Skeletal muscle tissue (tissue), 4 donors: Measurements from ENCODE around the gene IGF2BP3. TPM values are rescaled to one million over a fixed set of nuclear protein-coding genes. Genes with fewer than 3 reads are reported as not detected.
A peak's percentile ranks its signal among the peaks of the same experiment; 100 is the strongest.

ENCODE experiments used
- H3K27ac ChIP-seq: one replicate; pipeline ENCODE4 v1.7.0; 2013; ENCODE audit warnings: mild to moderate bottlenecking, low read depth, low read length, inconsistent platforms
- H3K27me3 ChIP-seq, 3 donors: one replicate each; pipeline ENCODE4 v1.7.0; 2013; ENCODE audit warnings: low read length in 3 of 3; ENCODE audit not compliant: control insufficient read depth in 3 of 3, insufficient read depth in 3 of 3
- H3K36me3 ChIP-seq, 3 donors: one replicate each; pipeline ENCODE4 v1.7.0; 2013; ENCODE audit warnings: low read length in 3 of 3; ENCODE audit not compliant: control insufficient read depth in 3 of 3, insufficient read depth in 3 of 3
- H3K4me1 ChIP-seq, 3 donors: one replicate each; pipeline ENCODE4 v1.7.0; 2013; ENCODE audit warnings: low read length in 3 of 3, mild to moderate bottlenecking in 3 of 3; ENCODE audit not compliant: control insufficient read depth in 3 of 3, insufficient read depth in 3 of 3
- H3K4me3 ChIP-seq, 3 donors: one replicate each; pipeline ENCODE4 v1.7.0; 2013; ENCODE audit warnings: low read length in 3 of 3
- H3K9ac ChIP-seq, 3 donors: one replicate each; pipeline ENCODE4 v1.7.0; 2013; ENCODE audit warnings: low read length in 3 of 3, mild to moderate bottlenecking in 3 of 3, moderate library complexity in 2 of 3, low read depth in 1 of 3
- H3K9me3 ChIP-seq, 3 donors: one replicate each; pipeline ENCODE4 v1.7.0; 2013; ENCODE audit warnings: low read length in 3 of 3; ENCODE audit not compliant: control insufficient read depth in 3 of 3
- total RNA-seq: library from RNA; depleted of rRNA; stranded (reverse); fragments of >200 nt; gene quantifications from one replicate; pipeline ENCODE4 v1.2.3, GENCODE V29; 2014
- donor health status: Osteomylitis.

IGF2BP3 gene
- total RNA-seq, 1 donor from 2014 or later, result 59.0 TPM

- H3K27ac ChIP-seq, result no peak overlapping the region
- no peaks in the 10 kb centered on the region for H3K27me3 ChIP-seq
- peaks cover 4 to 8% (median 4%) of the 10 kb centered on the region in 3 donors for H3K4me1 ChIP-seq
- no peak overlapping the region for H3K4me3 ChIP-seq
- H3K9me3 ChIP-seq, result no peaks in the 10 kb centered on the region
- no peaks in the 10 kb centered on the region for H3K36me3 ChIP-seq
- H3K9ac ChIP-seq, result no peak overlapping the region
Observed at GRCh38 chr7:23338439-23338838, 131.9 kb downstream of the IGF2BP3 start.

DNA sequence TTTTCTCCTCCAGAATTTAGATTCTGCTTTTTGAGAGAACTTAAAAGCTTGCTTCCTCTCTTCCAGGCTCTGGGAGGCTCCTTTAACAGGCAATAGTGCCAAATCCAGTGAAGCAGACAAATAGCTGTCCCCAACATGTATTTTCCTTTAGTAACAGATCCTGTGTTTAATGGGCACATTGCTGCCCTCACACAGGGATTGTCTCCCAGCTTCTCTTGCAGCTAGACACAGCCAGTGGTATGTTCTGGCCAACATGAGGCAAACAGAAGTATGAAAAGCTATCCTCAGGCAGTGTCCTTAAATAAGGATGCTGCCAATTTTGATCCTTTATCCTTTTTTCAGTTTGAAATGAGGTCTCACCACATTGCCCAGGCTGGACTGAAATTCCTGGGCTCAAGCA is 132.9 kb downstream of the IGF2BP3 start:
- Histone ChIP-seq H3K9ac (no peak overlapping the region), H3K36me3 (no peaks in the 10 kb centered on the region), H3K27ac (no peak overlapping the region), H3K27me3 (no peaks in the 10 kb centered on the region), H3K9me3 (no peaks in the 10 kb centered on the region), H3K4me1 (peaks cover 4 to 10% (median 6%) of the 10 kb centered on the region in 3 donors), H3K4me3 (no peak overlapping the region)

- H3K4me3 ChIP-seq, result no peak overlapping the region
- no peaks in the 10 kb centered on the region for H3K27me3 ChIP-seq
- H3K27ac ChIP-seq, result no peak overlapping the region
- H3K9ac ChIP-seq, result no peak overlapping the region
- H3K4me1 ChIP-seq, result peaks cover 4 to 11% (median 9%) of the 10 kb centered on the region in 3 donors
- H3K36me3 ChIP-seq, result no peaks in the 10 kb centered on the region
- no peaks in the 10 kb centered on the region for H3K9me3 ChIP-seq
Observed at GRCh38 chr7:23336799-23337283, 133.4 kb downstream of the IGF2BP3 start.

- Histone ChIP-seq H3K27ac (no peak overlapping the region), H3K27me3 (no peaks in the 10 kb centered on the region), H3K4me3 (no peak overlapping the region), H3K9ac (no peak overlapping the region), H3K36me3 (no peaks in the 10 kb centered on the region), H3K9me3 (no peaks in the 10 kb centered on the region), H3K4me1 (peaks cover 4 to 11% (median 9%) of the 10 kb centered on the region in 3 donors)
Observed at GRCh38 chr7:23336086-23336485, 134.2 kb downstream of the IGF2BP3 start.

DNA sequence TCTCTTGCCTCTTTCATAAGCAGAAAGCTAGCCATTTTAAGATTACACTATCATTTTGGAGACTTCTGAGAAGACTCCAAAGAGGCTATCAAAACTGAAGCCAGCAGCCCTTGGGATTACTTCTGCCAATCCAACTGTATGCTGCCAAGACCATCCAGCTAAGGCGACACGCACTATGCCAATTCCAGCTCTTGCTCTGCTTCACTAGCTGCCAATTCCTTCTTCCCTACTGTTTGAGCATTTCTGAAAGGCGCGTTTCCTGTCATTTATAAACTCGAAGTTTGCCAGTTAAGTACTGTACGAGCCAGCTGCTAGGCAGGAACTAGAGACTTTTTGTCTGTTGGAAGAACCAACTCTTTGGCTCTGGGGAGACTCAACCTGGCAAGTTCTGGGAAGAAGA is 134.7 kb downstream of the IGF2BP3 start:
- H3K4me1 ChIP-seq, result peaks cover 4 to 11% (median 9%) of the 10 kb centered on the region in 3 donors
- H3K4me3 ChIP-seq, result no peak overlapping the region
- H3K27ac ChIP-seq, result no peak overlapping the region
- H3K36me3 ChIP-seq, result no peaks in the 10 kb centered on the region
- no peaks in the 10 kb centered on the region for H3K9me3 ChIP-seq
- no peaks in the 10 kb centered on the region for H3K27me3 ChIP-seq
- no peak overlapping the region for H3K9ac ChIP-seq

DNA sequence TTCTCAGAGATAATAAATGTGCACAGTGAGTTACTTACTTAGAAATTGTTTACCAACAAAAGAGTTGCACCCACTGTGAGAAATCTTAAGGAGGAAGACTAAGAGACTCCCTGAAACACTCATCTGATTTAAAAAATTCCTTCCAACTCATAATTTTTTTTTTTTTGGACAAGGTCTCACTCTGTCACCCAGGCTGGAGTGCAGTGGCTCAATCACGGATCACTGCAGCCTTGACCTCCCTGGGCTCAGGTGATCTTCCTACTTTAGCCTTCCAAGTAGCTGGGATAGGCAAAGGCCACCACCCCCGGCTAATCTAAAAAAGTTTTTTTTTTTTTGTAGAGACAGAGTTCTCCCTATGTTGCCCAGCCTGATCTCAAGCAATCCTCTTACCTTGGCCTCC is 135.2 kb downstream of the IGF2BP3 start:
- Histone ChIP-seq H3K36me3 (no peaks in the 10 kb centered on the region), H3K4me3 (no peak overlapping the region), H3K4me1 (peaks cover 4 to 11% (median 9%) of the 10 kb centered on the region in 3 donors), H3K9ac (no peak overlapping the region), H3K27me3 (no peaks in the 10 kb centered on the region), H3K27ac (no peak overlapping the region), H3K9me3 (no peaks in the 10 kb centered on the region)

DNA sequence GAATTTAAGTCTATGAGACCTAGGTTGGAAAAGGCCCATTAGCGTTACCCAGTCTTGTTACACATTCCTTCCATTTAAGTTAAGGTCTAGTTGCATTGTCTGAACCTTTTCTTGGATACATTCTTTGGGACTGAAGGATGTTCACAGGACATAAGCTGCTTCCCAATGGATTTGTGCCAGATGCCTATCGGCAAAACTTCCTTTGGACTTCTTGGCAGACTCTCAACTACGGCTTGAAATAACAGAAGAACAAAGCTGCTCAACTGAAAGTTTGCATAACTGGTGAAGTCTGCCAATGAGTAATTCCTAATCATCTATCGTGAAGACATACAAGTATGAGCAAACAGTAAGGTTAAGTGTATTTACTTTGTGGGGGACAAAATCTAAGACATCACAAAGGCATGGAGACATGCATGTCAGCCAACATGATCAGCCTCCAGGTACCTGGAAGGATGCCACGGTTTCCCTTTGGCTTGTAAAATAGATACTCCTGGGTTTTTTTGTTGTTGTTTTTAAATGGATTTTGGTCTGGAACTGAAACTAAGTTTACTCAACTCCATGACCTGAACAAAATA is 135.7 kb downstream of the IGF2BP3 start:
- H3K4me3 ChIP-seq, result no peak overlapping the region
- no peaks in the 10 kb centered on the region for H3K36me3 ChIP-seq
- H3K9me3 ChIP-seq, result no peaks in the 10 kb centered on the region
- no peak overlapping the region for H3K27ac ChIP-seq
- H3K9ac ChIP-seq, result no peak overlapping the region
- H3K4me1 ChIP-seq, result peaks cover 4 to 11% (median 9%) of the 10 kb centered on the region in 3 donors
- no peaks in the 10 kb centered on the region for H3K27me3 ChIP-seq

- no peak overlapping the region for H3K4me3 ChIP-seq
- no peak overlapping the region for H3K9ac ChIP-seq
- no peaks in the 10 kb centered on the region for H3K27me3 ChIP-seq
- H3K4me1 ChIP-seq, result peaks cover 4 to 11% (median 9%) of the 10 kb centered on the region in 3 donors
- peak overlapping the region; percentile 28 for H3K27ac ChIP-seq
- no peaks in the 10 kb centered on the region for H3K36me3 ChIP-seq
- H3K9me3 ChIP-seq, result no peaks in the 10 kb centered on the region
Observed at GRCh38 chr7:23333671-23334246, 136.5 kb downstream of the IGF2BP3 start.

DNA sequence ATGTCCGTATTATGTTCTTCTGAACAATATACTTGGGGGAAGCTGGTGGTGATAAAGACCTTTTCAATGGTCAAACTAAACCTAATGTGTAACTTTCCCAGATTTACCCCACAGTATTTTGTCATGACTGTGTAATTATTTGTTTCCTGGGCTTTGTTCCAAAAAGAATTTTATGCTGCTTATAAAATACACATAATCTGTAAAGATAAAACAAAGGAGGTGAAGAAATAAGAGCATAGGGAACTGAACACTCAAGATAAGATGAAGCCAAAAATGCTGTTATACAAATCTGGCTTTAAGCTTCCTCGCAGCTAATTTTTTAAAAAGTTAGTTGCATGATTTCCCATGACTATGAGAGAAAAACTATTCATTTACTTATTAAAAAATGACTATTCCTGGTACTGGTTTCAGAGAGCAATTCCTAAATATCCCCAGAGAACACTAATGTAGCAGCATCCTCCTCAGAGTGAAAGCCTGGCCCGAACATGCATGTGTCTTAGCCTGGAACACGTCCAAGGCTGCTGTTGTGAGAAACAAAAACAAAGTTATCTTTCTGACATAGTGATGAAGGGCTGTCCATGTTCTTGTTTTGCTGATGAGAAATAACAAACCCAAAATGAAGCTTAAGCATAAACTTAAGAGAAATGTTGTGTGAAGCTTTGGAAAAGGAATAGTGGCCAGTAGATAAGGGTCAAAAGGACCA is 137.2 kb downstream of the IGF2BP3 start:
- Histone ChIP-seq H3K27ac (peak overlapping the region; percentile 28), H3K9ac (no peak overlapping the region), H3K9me3 (no peaks in the 10 kb centered on the region)

DNA sequence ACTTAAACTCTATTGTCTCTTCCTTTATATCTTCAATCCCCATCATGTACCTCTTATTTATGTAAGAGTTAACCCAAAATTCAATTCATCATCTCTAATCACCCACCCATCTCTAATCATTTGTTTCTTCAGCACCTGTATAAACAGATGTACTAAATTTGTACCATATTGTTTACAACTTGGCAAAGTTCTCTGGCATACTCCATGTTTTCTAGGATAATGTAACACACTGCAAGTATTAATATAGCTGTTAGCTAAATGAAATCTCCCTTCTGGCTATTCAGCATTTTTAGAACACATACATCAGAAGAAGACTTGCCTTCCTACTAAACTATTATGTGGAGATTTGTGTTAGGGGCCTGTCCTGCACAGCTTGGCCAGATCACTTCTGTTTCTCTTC is 138.1 kb downstream of the IGF2BP3 start:
- Histone ChIP-seq H3K27me3 (no peaks in the 10 kb centered on the region), H3K9ac (no peak overlapping the region)

More for the DNA sequence above, 137.2 kb downstream of the IGF2BP3 start:
- H3K4me3 ChIP-seq, result no peak overlapping the region
- peaks cover 4 to 11% (median 9%) of the 10 kb centered on the region in 3 donors for H3K4me1 ChIP-seq
- no peaks in the 10 kb centered on the region for H3K36me3 ChIP-seq
- H3K27me3 ChIP-seq, result no peaks in the 10 kb centered on the region

More for the DNA sequence above, 138.1 kb downstream of the IGF2BP3 start:
- Histone ChIP-seq H3K4me3 (no peak overlapping the region), H3K9me3 (no peaks in the 10 kb centered on the region), H3K36me3 (no peaks in the 10 kb centered on the region), H3K4me1 (peaks cover 4 to 11% (median 9%) of the 10 kb centered on the region in 3 donors), H3K27ac (no peak overlapping the region)
